ENCODE data around the gene PRAMEF33. TPM values are rescaled to one million over a fixed set of nuclear protein-coding genes. Genes with fewer than 3 reads are reported as not detected.
"Not testable (repeated sequence)": the region's sequence is repeated elsewhere in the genome, so short reads cannot be mapped to it uniquely, and the experiment has no call there.

Gene PRAMEF33
- total RNA-seq, 1 donor from 2014 or later: not detected

DNA sequence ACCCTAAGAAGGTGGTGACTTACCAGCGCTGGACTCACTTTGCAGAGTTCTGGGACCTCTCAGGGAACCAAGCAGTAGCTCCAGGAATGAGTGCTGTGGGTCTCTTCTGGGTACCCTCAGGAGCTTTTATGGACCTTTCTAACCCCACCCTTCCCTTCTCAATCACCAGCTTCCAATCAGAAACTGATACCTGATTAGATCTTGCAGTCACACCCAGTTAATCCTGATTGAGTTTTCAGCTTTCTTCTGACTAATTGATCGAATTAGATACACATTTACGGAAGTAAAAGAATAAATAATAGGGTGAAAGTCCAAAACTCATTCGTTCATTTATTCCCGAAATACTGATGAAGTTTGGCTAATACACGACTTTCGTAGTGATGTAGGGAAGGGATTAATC, 43.7 kb downstream of the PRAMEF33 start, which contains the start of gene PRAMEF14:
Gene PRAMEF14, minus strand, starts transcription at position 101 of the 400 bp plus-strand sequence. CDS start 1,820 bp downstream, outside the sequence.
- not testable (repeated sequence) for H3K36me3 Mint-ChIP-seq (ENCODE audit: unreplicated experiment); H3K9me3 Mint-ChIP-seq (ENCODE audit: unreplicated experiment); H3K27ac Mint-ChIP-seq (ENCODE audit: unreplicated experiment); DNase-seq; H3K27me3 Mint-ChIP-seq (ENCODE audit: unreplicated experiment); H3K4me1 Mint-ChIP-seq (ENCODE audit: low read depth, unreplicated experiment); H3K4me3 Mint-ChIP-seq (ENCODE audit: unreplicated experiment)

DNA sequence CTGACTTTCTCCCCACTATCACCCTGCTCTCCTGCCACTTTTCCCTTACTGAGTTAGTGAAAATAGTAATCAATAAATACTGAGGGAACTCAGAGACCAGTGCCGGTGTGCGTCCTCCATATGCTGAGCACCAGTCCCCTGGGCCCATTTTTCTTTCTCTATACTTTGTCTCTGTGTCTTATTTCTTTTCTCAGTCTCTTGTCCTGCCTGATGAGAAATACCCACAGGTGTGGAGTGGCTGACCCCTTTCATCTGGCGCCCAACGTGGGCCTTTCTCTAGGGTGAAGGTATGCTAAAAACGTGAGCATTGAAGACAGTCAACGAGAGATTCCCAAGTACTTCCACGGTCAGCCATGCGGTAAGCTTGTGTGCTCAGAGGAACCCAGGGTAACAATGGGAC, 50.1 kb downstream of the PRAMEF33 start:
- H3K4me1 Mint-ChIP-seq (ENCODE audit: low read depth, unreplicated experiment); H3K27me3 Mint-ChIP-seq (ENCODE audit: unreplicated experiment); H3K4me3 Mint-ChIP-seq (ENCODE audit: unreplicated experiment); H3K36me3 Mint-ChIP-seq (ENCODE audit: unreplicated experiment); H3K27ac Mint-ChIP-seq (ENCODE audit: unreplicated experiment); H3K9me3 Mint-ChIP-seq (ENCODE audit: unreplicated experiment): not testable (repeated sequence)
- DNase-seq: peak; percentile 29

DNA sequence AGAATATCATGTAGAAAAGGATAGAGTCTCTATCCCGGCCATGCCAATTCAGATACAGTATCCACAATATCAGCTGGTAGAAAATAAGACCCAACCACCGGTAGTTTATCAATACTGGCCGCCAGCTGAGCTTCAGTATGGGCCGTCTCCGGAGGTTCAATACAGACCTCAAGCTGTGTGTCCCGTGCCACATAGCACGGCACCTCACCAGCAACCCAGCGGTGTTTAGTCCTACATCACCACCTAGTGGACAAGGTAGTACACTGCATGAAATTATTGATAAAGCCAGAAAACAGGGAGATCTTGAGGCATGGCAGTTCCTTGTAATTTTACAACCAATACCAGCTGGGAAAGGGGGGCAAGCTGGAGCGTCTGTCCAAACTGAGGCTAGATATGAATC, 51.1 kb downstream of the PRAMEF33 start:
- not testable (repeated sequence) for H3K27me3 Mint-ChIP-seq (ENCODE audit: unreplicated experiment); H3K27ac Mint-ChIP-seq (ENCODE audit: unreplicated experiment); H3K4me3 Mint-ChIP-seq (ENCODE audit: unreplicated experiment); DNase-seq; H3K4me1 Mint-ChIP-seq (ENCODE audit: low read depth, unreplicated experiment); H3K36me3 Mint-ChIP-seq (ENCODE audit: unreplicated experiment); H3K9me3 Mint-ChIP-seq (ENCODE audit: unreplicated experiment)

DNA sequence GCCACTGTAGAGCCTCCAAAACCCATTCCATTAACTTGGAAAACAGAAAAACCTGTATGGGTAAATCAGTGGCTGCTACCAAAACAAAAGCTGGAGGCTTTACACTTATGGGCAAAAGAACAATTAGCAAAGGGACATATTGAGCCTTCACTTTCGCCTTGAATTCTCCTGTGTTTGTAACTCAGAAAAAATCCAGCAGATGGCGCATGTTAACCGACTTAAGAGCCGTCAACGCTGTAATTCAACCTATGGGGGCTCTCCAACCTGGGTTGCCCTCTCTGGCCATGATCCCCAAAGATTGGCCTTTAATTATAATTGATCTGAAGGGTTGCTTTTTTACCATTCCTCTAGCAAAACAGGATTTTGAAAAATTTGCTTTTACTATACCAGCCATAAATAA, 53.4 kb downstream of the PRAMEF33 start:
- DNase-seq: peak; percentile 16
- not testable (repeated sequence) for H3K4me3 Mint-ChIP-seq (ENCODE audit: unreplicated experiment); H3K9me3 Mint-ChIP-seq (ENCODE audit: unreplicated experiment); H3K27ac Mint-ChIP-seq (ENCODE audit: unreplicated experiment); H3K27me3 Mint-ChIP-seq (ENCODE audit: unreplicated experiment); H3K36me3 Mint-ChIP-seq (ENCODE audit: unreplicated experiment); H3K4me1 Mint-ChIP-seq (ENCODE audit: low read depth, unreplicated experiment)
- TF ChIP-seq, protein P1, sequence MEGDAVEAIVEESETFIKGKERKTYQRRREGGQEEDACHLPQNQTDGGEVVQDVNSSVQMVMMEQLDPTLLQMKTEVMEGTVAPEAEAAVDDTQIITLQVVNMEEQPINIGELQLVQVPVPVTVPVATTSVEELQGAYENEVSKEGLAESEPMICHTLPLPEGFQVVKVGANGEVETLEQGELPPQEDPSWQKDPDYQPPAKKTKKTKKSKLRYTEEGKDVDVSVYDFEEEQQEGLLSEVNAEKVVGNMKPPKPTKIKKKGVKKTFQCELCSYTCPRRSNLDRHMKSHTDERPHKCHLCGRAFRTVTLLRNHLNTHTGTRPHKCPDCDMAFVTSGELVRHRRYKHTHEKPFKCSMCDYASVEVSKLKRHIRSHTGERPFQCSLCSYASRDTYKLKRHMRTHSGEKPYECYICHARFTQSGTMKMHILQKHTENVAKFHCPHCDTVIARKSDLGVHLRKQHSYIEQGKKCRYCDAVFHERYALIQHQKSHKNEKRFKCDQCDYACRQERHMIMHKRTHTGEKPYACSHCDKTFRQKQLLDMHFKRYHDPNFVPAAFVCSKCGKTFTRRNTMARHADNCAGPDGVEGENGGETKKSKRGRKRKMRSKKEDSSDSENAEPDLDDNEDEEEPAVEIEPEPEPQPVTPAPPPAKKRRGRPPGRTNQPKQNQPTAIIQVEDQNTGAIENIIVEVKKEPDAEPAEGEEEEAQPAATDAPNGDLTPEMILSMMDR (IDR thresholded peaks at IDR 0.05; ENCODE audit: partially characterized antibody, unreplicated experiment): peak; percentile 51

Other genes starting within 250 kb of the PRAMEF33 start
- not detected for gene PRAMEF27, start 247.0 kb upstream of the PRAMEF33 start, total RNA-seq (ENCODE audit: unreplicated experiment)
- gene HNRNPCL3, start 242.8 kb upstream of the PRAMEF33 start, total RNA-seq (ENCODE audit: unreplicated experiment): not detected
- gene PRAMEF25, start 232.8 kb upstream of the PRAMEF33 start, total RNA-seq (ENCODE audit: unreplicated experiment): not detected
- not detected for gene HNRNPCL2, start 186.7 kb upstream of the PRAMEF33 start, total RNA-seq (ENCODE audit: unreplicated experiment)
- not detected for gene PRAMEF26, start 147.5 kb upstream of the PRAMEF33 start, total RNA-seq (ENCODE audit: unreplicated experiment)
- gene HNRNPCL4, start 137.9 kb upstream of the PRAMEF33 start, total RNA-seq (ENCODE audit: unreplicated experiment): not detected
- not detected for gene PRAMEF9, start 131.7 kb upstream of the PRAMEF33 start, total RNA-seq (ENCODE audit: unreplicated experiment)
- gene PRAMEF13, start 102.1 kb upstream of the PRAMEF33 start, total RNA-seq (ENCODE audit: unreplicated experiment): 0.44 TPM
- gene PRAMEF18, start 77.4 kb upstream of the PRAMEF33 start, total RNA-seq (ENCODE audit: unreplicated experiment): not detected
- not detected for gene PRAMEF5, start 49.3 kb upstream of the PRAMEF33 start, total RNA-seq (ENCODE audit: unreplicated experiment)
- gene PRAMEF8, start 18.4 kb upstream of the PRAMEF33 start, total RNA-seq (ENCODE audit: unreplicated experiment): not detected
- gene PRAMEF15, start 12.0 kb downstream of the PRAMEF33 start, total RNA-seq (ENCODE audit: unreplicated experiment): not detected
- gene PRAMEF14, start 43.6 kb downstream of the PRAMEF33 start, total RNA-seq (ENCODE audit: unreplicated experiment): 0.32 TPM
- gene PRAMEF19, start 68.4 kb downstream of the PRAMEF33 start, total RNA-seq (ENCODE audit: unreplicated experiment): not detected
- gene PRAMEF17, start 86.1 kb downstream of the PRAMEF33 start, total RNA-seq (ENCODE audit: unreplicated experiment): not detected
- gene PRAMEF20, start 106.9 kb downstream of the PRAMEF33 start, total RNA-seq (ENCODE audit: unreplicated experiment): not detected
- not detected for gene LRRC38, start 210.5 kb downstream of the PRAMEF33 start, total RNA-seq (ENCODE audit: unreplicated experiment)

Data from glutamatergic neuron (in vitro differentiated cells).